GM19239 (cell line): ENCODE data around the gene CFAP210.
"Not testable (repeated sequence)": the region's sequence is repeated elsewhere in the genome, so short reads cannot be mapped to it uniquely, and the experiment has no call there.

ENCODE experiments used
- DNase-seq: peaks from one replicate; pipeline ENCODE4 v3.0.0; 2011; ENCODE audit warnings: low spot score; ENCODE audit not compliant: insufficient read length
- FAIRE-seq: peaks from 2 replicates; lab custom pipeline; 2011; peaks lifted over from hg19 to GRCh38; lab: Jason Lieb, UNC

CFAP210 gene

GRCh38 chr2:169713331-169713730 lies 19.1 kb upstream of the CFAP210 start:
- FAIRE-seq = no peak
- DNase-seq = no peak

- FAIRE-seq (no peak), DNase-seq (no peak)
These were observed 18.6 kb upstream of the CFAP210 start for GRCh38 chr2:169712791-169713227.

GRCh38 chr2:169711751-169712509 lies 17.7 kb upstream of the CFAP210 start:
- FAIRE-seq = no peak
- DNase-seq = no peak

- DNase-seq = no peak
- FAIRE-seq = no peak
These were observed 15.8 kb upstream of the CFAP210 start for GRCh38 chr2:169709981-169710380.

- FAIRE-seq (no peak), DNase-seq (no peak)
These were observed 15.1 kb upstream of the CFAP210 start for GRCh38 chr2:169709331-169709730.

GRCh38 chr2:169707626-169708025 lies 13.4 kb upstream of the CFAP210 start:
- FAIRE-seq = no peak
- no peak for DNase-seq

GRCh38 chr2:169705927-169706326 lies 11.7 kb upstream of the CFAP210 start:
- no peak for DNase-seq
- FAIRE-seq = no peak

- no peak for DNase-seq
- FAIRE-seq = no peak
These were observed 10.0 kb upstream of the CFAP210 start for GRCh38 chr2:169704160-169704708.

- no peak for FAIRE-seq
These were observed 8.8 kb upstream of the CFAP210 start for GRCh38 chr2:169702996-169703395.

GRCh38 chr2:169699173-169699572 lies 5.0 kb upstream of the CFAP210 start:
- DNase-seq, FAIRE-seq: not testable (repeated sequence)

More at GRCh38 chr2:169702996-169703395, 8.8 kb upstream of the CFAP210 start:
- DNase-seq = no peak

- FAIRE-seq = peak; percentile 23
These were observed 2.2 kb upstream of the CFAP210 start for GRCh38 chr2:169696381-169696780.

GRCh38 chr2:169694894-169695260 lies 672 bp upstream of the CFAP210 start:
- FAIRE-seq = no peak

More at GRCh38 chr2:169696381-169696780, 2.2 kb upstream of the CFAP210 start:
- DNase-seq = no peak

GRCh38 chr2:169693360-169693759 lies 845 bp downstream of the CFAP210 start:
- no peak for FAIRE-seq
- DNase-seq = no peak

More at GRCh38 chr2:169694894-169695260, 672 bp upstream of the CFAP210 start:
- DNase-seq = no peak

- DNase-seq (no peak), FAIRE-seq (no peak)
These were observed 1.5 kb downstream of the CFAP210 start for GRCh38 chr2:169692718-169693117.

GRCh38 chr2:169690958-169691357 lies 3.2 kb downstream of the CFAP210 start:
- FAIRE-seq = no peak
- no peak for DNase-seq

GRCh38 chr2:169687943-169688342 lies 6.3 kb downstream of the CFAP210 start:
- FAIRE-seq, DNase-seq: not testable (repeated sequence)

GRCh38 chr2:169686825-169687224 lies 7.4 kb downstream of the CFAP210 start:
- not testable (repeated sequence) for DNase-seq, FAIRE-seq

- FAIRE-seq, DNase-seq: not testable (repeated sequence)
These were observed 9.5 kb downstream of the CFAP210 start for GRCh38 chr2:169684712-169685111.

GRCh38 chr2:169684135-169684565 lies 10.1 kb downstream of the CFAP210 start:
- DNase-seq (no peak), FAIRE-seq (no peak)

GRCh38 chr2:169683425-169684134 lies 10.6 kb downstream of the CFAP210 start:
- FAIRE-seq = no peak
- DNase-seq = no peak

GRCh38 chr2:169683054-169683424 lies 11.2 kb downstream of the CFAP210 start:
- DNase-seq (no peak), FAIRE-seq (no peak)
